Gastrocnemius medialis (tissue), 4 donors: ENCODE data around the gene DNAJC15.

Source experiments
- POLR2A ChIP-seq, 2 donors: fragments of 450-650 bp; IDR thresholded peaks; one replicate each; pipeline ENCODE4 v1.6.1; 2017; ENCODE audit warnings: antibody characterized with exemption in 2 of 2, mild to moderate bottlenecking in 2 of 2, moderate library complexity in 2 of 2
- TF ChIP-seq, protein P1 (sequence below), 5 experiments: fragments of 450-650 bp in 3 of 5; fragments of 200-600 bp in 2 of 5; sonication (generic) in 2 of 5; IDR thresholded peaks in 4 of 5; conservative IDR thresholded peaks in 1 of 5; 1 replicate in 4 of 5; 2 replicates in 1 of 5; pipeline ENCODE4 v1.5.1; 2016 to 2019; ENCODE audit warnings: antibody characterized with exemption in 5 of 5, mild to moderate bottlenecking in 3 of 5, moderate library complexity in 3 of 5

DNA sequence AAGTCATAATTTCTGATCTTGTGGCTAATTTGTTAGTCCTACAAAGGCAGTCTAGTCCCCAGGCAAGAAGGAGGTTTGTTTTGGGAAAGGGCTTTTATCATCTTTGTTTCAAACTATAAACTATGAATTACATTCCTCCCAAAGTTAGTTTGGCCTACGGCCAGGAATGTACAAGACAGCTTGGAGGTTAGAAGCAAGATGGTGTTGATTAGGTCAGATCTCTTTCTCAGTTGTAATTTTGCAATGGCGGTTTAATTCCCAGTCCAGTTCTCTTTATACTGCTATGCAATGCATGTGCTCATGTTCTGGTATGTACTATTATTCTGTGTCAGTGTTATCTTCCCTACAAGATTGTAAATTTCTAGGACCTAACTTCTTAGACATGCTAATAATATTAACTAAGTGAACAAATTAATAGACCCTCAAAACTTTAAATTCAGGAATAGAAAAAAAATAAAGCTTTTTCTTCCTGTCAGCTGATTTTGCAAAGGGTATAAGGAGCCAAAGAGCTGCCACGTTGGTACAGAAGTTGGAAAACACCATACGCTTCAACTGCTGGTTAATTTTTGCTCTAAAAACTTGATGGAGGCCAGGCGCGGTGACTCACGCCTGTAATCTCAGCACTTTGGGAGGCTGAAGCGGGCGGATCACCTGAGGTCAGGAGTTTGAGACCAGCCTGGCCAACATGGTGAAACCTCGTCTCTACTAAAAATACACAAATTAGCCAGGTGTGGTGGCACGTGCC is 1.3 kb upstream of the DNAJC15 start:
- TF ChIP-seq, protein P1, sequence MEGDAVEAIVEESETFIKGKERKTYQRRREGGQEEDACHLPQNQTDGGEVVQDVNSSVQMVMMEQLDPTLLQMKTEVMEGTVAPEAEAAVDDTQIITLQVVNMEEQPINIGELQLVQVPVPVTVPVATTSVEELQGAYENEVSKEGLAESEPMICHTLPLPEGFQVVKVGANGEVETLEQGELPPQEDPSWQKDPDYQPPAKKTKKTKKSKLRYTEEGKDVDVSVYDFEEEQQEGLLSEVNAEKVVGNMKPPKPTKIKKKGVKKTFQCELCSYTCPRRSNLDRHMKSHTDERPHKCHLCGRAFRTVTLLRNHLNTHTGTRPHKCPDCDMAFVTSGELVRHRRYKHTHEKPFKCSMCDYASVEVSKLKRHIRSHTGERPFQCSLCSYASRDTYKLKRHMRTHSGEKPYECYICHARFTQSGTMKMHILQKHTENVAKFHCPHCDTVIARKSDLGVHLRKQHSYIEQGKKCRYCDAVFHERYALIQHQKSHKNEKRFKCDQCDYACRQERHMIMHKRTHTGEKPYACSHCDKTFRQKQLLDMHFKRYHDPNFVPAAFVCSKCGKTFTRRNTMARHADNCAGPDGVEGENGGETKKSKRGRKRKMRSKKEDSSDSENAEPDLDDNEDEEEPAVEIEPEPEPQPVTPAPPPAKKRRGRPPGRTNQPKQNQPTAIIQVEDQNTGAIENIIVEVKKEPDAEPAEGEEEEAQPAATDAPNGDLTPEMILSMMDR (IDR thresholded peaks at IDR 0.05 in 4 of 5, conservative IDR thresholded peaks at IDR 0.05 in 1 of 5) = no peak
- TF ChIP-seq POLR2A (IDR thresholded peaks at IDR 0.05) = no peak
